HG02610 (cell line): ENCODE data around the gene DCLRE1A.

ENCODE experiments used
- ATAC-seq: cut with Tn5 transposase; IDR thresholded peaks from one replicate; pipeline ENCODE4 v1.9.1; 2021; ENCODE audit warnings: mild to moderate bottlenecking, moderate library complexity; ENCODE audit not compliant: unreplicated experiment

DCLRE1A gene

DNA sequence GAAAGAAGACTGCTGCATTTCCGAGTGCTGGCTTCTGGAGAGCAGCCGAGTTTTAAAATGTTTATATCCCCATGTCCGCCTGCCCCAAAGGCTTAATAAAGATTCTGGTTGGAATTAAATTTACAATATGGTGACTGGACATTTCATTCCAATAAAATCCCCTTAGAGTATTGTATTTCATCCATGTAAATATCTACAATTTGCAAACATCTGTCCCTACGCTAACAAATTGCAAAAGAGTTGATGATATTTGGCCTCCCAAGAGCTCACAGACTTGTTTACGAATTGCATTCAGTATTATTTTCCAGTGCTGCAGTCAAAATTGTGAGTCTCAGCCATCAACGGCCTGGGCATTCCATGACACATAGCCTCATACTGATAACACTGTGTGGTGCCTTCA, 52.3 kb downstream of the DCLRE1A start:
- ATAC-seq: no peak

DNA sequence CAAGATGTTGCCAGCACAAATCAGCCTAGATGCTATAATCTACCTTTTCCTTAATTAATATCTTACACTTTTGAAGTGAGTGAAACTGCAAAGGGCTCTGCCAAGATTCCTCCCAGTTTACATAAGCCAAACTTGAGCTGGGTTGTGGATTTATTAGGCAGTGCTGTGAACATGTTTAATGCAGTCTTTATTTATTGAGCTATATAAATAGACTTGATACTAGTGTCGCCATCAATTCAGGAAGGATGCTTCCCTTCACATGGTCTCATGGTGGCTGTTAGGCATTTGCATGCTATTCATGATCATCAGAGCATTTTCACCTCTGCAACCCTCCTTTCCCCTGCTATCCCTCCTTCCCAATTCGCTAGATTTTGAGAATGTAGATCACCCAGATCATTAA, 62.2 kb downstream of the DCLRE1A start:
- no peak for ATAC-seq

DNA sequence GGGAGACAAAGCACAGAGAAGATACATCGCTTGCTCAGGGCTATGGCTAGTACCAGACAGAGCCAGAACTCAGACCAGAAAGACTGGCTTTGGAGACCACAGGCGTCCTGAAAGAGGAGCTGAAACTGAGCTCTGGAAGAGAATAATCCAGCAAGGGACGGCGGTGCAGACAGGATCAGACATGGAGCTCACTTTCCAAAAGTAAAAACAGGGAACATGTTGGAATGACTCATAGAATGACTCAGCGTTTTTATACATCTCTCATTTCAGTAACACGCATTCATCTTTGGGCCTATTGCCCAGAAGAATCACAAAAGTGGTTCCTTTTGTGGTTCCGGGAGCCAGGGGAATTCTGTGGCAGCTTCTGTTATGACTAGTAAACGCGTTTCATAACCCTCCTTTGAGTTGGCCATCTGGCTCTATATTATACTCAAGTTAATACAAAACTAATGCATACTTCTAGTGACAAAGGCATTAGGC, 65.2 kb downstream of the DCLRE1A start:
- ATAC-seq: peak; percentile 72
